ENCODE results near the gene CAVIN2.

CAVIN2 gene

DNA sequence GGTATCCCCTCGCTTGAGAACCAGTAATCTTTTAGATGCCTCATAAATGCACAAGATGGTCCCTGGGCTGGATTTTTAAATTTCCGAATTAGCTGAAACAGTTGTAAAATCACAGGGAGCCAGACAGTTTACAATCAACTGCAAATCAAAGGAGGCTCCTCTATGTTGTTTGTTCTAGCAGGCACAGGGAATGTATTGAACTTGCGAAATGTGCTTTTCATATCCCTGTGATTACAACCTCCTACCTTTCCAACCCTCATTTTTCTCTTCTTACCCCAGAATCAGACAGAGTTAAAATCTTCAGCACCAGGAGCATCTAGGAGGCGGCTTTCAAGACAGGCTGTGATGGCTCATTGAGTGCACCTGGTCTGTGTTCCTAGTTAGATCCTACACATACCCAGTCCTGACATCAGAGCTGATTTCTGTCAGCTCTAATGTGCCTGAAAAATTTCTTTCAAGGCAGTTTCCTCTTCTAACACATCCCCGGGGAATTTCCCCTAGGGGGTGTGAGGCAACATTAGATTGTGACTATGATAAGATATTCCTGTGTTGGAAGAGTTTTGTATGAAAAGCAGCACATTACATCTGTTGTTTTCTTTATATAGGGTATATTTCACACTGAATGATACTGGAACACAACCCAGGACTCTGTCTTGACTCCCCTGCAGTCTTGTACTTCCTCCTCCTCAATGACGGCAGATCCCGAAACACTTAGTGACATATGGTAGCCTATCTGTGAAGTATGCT, 17.9 kb upstream of the CAVIN2 start:
- DNase-seq (ENCODE audit: low spot score): no peak

DNA sequence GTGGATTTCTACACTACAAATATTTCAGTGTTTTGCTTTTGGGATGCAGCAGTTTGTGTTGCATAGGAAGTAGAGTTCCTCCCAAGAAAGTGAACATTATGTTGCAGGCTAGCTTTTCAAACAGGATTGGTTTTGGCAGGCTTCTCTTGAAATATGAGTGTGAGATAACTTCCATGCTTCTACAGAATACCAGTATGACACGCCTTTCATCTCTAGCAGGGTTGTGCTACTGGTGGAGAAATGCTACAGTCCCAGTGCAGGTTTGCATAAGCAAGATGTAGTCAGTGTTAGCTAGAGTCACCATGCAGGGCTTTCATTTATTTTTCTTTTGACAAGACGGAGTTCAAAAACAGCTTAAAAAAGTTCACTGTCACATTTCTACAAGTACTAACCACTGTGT, 17.1 kb upstream of the CAVIN2 start:
- no peak for DNase-seq (ENCODE audit: low spot score)

DNA sequence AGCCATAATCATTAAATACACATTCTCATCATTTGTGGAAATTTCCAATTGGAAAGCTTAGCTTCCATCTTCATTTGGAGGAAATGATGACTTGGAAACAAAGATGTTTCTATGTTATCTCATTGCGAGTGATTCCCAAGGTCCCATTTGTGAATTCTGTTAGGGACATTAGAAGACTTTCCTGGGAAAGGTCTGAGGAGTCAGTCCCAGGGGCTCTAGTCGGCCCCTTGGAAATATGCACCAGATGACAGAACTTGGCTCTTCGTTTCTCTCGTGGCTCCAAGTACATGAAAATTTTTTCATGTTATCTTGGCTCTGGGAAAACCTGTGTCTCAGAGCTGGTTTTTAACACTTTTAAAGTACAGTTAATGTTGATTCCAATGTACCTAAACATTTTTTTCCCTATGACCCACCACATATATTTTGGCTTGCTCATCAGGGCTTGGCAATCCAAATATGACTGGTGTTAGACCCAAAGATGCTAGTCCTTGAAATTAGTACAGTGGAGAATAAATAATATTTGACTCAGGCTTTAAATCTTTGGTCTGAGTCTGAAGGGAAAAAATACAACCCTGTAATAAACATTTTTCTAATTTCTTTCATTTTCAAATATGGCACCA, 15.4 kb upstream of the CAVIN2 start:
- DNase-seq (ENCODE audit: low spot score): no peak

- no peak for DNase-seq (ENCODE audit: low spot score)
Observed at GRCh38 chr2:191860760-191861466, 14.0 kb upstream of the CAVIN2 start.

DNA sequence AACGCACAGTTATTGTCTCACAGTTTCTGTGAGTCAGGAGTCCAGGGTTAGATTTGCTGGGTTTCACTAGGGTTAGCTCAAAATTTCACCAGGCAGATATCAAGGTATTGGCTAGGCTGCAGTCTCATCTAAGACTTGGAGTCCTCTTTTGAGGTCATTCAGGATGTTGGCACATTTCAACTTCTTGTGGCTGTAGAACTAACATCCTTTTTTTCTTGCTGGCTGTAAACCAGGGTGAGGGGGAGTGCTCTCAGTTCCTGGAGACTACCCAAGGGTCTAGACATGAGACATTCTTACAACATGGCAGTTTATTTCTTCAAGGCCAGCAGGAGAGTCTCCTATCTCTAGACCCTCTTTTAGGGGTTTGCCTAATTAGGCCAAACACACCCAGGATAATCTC, 12.8 kb upstream of the CAVIN2 start:
- DNase-seq (ENCODE audit: low spot score): no peak

DNA sequence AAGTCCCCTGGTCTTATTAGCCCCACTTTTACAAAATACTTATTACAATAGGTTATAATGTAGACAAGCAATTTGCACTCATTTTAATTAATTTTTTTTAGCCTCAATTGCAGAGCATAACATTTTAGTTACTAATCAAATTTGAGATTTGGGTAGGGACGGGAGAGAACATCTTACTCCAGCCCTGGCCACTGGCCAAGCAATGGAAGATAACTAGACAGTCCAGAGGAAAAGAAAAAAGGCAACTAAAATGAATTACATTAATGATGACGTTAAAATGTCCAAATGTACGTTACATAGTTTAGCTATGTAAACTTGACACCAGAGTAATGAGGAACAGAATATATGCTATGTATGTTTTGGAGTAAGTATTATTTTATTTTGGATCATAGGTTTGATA, 11.0 kb upstream of the CAVIN2 start:
- no peak for DNase-seq (ENCODE audit: low spot score)

- DNase-seq (ENCODE audit: low spot score): no peak
Observed at GRCh38 chr2:191857259-191857805, 10.4 kb upstream of the CAVIN2 start.

DNA sequence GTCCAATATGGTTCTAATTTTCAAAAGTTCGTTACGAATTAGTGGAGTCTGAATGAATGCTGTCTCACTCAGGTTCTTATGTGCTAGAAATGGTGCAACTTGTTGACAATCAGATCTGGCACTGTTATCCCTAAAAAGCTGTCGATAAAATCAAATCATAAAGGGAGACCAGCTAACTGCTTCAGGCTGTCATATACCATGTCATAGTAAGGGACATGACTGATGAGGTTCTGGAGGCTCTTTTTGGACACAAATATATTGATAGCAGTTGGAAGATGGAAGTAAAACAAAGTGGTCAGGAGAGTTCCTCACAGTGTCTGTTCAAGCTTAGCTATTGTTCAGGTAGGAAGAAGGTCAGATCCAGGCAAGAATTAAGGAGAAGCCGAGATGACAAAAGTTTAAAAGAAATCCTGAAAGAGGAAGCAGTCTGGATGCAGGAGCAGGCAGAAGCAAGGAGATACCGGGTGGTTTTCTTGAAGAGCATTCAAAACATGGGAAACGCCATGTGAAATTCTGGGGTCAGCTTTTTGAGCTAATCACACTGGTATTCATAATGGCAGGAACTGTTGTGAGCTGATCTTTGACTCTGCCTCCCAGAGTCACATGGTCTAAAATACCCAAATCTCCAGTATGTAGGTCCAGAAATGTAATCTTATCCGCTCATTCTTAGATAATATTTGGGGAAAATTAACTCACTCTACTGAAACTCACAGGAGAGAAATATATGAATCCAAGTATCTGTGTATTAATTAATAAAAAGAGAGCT, 9.4 kb upstream of the CAVIN2 start:
- no peak for DNase-seq (ENCODE audit: low spot score)

DNA sequence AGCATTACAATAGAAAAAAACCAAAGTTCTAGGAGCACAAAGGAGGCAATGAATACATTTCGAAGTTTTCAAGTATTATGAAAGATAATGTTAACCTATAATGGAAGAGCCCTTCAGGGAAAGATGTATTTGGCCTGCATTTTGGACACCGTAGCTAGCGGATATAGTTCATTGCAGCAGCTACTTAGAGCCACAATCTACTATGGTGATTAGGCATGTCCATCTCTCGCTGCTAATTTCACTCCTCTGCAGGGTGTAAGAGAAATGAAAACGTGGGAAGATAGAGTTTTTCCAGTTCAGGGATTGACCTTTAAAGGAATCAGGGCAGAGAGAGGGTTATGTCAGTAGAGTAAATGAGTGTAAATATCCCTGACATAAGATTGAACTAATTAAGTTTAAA, 8.5 kb upstream of the CAVIN2 start:
- no peak for DNase-seq (ENCODE audit: low spot score)

DNA sequence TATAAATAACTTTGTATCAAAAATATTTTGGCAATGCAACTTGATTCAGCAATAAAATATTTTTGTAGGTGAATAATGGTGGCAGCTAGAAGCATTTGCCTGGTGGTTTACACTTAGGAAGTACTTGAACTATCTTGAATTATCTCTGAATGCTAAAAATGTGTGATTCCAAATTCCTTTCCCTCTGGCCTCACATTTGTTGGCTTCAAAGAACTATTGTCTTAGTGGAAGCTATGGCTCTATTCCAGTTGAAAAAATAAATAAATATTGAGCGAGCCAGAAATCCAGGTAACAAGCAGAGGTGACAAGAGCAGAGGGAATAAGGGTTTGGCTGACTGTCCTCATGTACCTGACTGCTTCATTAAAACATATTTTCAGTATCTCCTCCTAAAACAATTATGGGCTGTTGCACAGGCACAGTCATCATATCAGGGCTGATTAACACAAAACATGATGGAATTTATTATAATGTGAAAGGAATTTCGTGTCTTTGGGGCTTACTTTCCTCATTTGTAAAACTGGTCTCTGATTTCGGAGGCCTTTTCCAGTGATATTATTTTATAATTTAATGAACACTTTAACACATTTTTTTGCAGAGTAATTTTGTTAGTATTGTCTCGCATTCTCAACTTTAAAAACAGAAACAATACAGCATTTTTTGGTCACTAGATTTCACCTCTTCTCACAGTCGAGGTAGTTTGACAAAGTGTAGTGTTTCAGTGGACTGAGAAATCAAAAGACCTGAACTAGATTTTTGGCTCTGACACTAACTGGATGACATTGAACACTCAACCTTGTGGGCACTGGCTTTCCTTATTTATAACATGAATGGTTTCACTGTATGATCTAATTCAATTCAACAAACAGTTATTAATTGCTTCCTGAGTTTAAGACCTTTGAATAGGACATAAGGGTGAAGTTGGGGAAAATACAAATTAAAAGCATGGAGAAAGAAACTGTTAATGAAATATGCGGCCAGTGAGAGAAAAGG, 7.8 kb upstream of the CAVIN2 start:
- DNase-seq (ENCODE audit: low spot score): no peak

GRCh38 chr2:191853843-191854242, 7.0 kb upstream of the CAVIN2 start:
- no peak for DNase-seq (ENCODE audit: low spot score)

- DNase-seq (ENCODE audit: low spot score): no peak
Observed at GRCh38 chr2:191851158-191851557, 4.3 kb upstream of the CAVIN2 start.

GRCh38 chr2:191848771-191849767, 2.2 kb upstream of the CAVIN2 start:
- no peak for DNase-seq (ENCODE audit: low spot score)

GRCh38 chr2:191847764-191848163, 876 bp upstream of the CAVIN2 start:
- no peak for DNase-seq (ENCODE audit: low spot score)

DNA sequence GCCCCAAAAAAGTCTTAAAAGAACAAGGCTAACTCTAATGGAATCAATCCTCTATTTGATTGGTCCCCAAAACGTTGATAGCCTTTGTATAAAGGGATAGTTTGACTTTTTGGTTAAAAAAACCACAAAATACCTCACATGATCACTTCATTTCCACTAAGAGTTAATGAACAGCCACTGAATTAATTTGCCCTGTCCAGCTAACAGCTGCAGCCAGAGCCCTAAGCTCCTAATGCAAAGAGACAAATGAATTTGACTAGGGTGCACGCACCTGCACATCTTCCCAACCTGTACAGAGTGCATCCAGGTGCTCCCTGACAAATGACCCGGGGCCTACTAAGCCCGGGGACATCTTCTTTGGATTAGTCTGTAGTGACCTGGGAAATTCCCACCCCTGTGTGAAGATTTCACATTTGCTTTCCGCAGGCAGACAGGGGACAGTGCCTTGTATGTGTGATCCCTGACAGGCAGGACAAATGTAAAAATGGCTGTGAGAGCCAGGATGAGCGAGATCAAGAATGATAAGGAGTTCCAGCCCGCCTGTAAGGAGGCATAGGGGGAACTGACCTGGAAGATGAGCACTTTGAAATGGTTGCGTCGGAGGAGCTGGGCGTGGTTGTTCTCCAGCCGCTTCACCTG, 893 bp downstream of the CAVIN2 start:
- no peak for DNase-seq (ENCODE audit: low spot score)

DNA sequence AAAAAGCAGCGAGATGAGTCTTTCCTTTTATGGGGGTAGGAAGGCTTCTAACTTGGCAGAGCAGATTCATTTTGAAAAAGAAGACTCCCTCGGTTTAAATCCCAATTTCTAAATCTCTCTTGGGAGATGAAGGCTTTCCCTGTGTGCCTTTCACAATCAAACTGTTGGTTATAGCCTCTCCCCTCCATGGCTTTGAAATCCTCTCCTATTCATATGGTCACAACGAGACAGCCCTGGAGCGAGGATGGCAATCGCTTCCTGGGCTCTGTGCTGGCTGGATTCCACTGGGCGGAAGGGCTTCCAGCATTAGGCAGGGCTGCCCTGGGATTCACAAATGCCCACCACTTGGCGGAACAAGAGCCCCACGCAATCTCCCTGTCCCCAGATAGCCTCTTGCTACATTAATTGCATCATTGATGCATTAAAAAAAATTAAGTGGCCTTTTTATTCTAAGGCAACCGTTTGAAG, 1.6 kb downstream of the CAVIN2 start:
- no peak for DNase-seq (ENCODE audit: low spot score)

DNA sequence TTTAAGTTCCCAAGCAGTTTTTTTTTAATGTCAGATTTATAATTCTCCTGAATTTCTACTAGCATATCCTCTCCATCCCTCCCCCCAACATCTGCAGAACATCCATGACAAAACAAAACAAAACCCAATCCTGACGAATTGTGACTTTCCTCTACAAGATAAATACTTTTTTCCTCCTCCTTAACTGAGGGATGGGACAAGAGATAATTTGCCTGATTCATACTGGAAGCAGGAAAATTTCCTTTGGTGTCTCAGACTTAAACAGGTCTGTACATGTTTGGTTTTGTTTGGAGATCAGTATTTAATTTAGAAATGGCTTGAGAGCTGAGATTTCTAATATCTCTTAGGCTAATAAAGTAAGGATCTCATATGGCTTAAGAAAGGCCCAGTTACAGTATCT, 2.2 kb downstream of the CAVIN2 start:
- no peak for DNase-seq (ENCODE audit: low spot score)

DNA sequence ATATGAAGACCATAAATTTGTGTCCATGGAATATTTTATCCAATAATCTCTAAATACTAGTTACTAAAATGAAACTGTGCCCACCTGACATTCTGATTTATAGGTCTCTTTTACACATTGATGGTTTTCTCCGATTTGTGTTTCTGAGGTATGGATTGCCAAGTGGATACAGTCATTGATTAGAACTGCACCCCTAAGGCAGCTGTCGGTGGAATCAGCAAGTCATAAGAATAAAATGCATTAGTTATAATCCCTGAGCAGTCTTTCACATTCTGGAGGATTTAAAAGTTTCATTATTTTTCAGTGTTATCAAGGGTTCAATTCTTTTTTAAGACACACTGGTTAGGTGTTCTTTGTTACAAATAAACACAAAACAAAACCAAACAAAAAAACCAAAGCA, 6.0 kb downstream of the CAVIN2 start:
- no peak for DNase-seq (ENCODE audit: low spot score)
